ENCODE data around the gene COQ10A. TPM values are rescaled to one million over a fixed set of nuclear protein-coding genes. Genes with fewer than 3 reads are reported as not detected.

COQ10A gene
- total and polyA plus RNA-seq, 4 donors = 5.8 to 18.1 (median 12.4) TPM

DNA sequence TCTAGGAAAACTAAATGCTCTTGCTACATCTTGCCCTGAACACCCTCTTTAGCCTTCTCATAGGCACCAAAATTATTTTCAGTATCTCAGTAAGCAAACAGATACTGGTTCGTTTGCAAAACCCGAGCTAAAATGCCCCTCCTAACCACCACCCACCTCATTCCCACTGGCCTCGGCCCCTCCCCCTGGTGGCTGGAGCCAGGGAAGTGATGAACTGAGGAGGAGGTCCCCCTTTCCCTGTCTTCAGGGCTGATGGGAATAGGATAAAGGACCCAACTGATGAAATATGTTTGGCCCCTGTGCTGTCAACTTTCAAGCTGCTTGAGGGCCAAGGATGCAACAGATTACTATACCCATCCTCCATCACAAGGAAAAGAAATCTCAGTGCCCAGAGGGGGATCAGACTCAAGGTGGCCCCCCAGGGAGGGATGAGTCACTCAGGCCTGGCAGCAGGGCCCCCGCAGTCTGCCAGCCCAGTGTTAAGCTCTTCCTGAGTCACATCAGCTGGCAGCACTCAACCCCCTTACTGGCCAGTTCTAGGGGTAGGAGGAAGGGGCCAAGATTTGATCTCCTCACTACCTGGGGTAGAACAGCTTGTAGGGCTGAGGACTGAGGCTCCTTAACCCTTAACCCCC is 10.3 kb upstream of the COQ10A start:
- Histone ChIP-seq H3K9me3 (ENCODE audit: control insufficient read depth in 4 of 4, insufficient read depth in 3 of 4, low read length in 3 of 4) (no peaks in the 10 kb centered on the region), H3K4me1 (ENCODE audit: control insufficient read depth in 5 of 5, insufficient read depth in 5 of 5, low read length in 5 of 5) (peaks cover 0 to 21% (median 8%) of the 10 kb centered on the region in 5 donors), H3K27me3 (ENCODE audit: control insufficient read depth in 3 of 3, insufficient read depth in 3 of 3, low read length in 2 of 3) (no peaks in the 10 kb centered on the region), H3K27ac (ENCODE audit: low read depth in 1 of 2, low read length in 1 of 2) (no peak overlapping the region), H3K9ac (ENCODE audit: insufficient read depth in 1 of 2, low read length in 2 of 2) (peak overlapping the region; percentile 11 to 77), H3K4me3 (no peak overlapping the region), H3K36me3 (ENCODE audit: control insufficient read depth in 4 of 4, insufficient read depth in 4 of 4, low read length in 4 of 4) (peaks cover 20 to 52% (median 41%) of the 10 kb centered on the region in 4 donors)
- TF ChIP-seq, protein P1, sequence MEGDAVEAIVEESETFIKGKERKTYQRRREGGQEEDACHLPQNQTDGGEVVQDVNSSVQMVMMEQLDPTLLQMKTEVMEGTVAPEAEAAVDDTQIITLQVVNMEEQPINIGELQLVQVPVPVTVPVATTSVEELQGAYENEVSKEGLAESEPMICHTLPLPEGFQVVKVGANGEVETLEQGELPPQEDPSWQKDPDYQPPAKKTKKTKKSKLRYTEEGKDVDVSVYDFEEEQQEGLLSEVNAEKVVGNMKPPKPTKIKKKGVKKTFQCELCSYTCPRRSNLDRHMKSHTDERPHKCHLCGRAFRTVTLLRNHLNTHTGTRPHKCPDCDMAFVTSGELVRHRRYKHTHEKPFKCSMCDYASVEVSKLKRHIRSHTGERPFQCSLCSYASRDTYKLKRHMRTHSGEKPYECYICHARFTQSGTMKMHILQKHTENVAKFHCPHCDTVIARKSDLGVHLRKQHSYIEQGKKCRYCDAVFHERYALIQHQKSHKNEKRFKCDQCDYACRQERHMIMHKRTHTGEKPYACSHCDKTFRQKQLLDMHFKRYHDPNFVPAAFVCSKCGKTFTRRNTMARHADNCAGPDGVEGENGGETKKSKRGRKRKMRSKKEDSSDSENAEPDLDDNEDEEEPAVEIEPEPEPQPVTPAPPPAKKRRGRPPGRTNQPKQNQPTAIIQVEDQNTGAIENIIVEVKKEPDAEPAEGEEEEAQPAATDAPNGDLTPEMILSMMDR (IDR thresholded peaks at IDR 0.05; ENCODE audit: control extremely low read depth, extremely low read depth) = no peak
- 55 to 66% methylated on average over 4 of the region's 4 CpGs for WGBS, 2 donors
- no peak for ATAC-seq (ENCODE audit: insufficient read depth, low FRiP score)
- DNase-seq = no peak

DNA sequence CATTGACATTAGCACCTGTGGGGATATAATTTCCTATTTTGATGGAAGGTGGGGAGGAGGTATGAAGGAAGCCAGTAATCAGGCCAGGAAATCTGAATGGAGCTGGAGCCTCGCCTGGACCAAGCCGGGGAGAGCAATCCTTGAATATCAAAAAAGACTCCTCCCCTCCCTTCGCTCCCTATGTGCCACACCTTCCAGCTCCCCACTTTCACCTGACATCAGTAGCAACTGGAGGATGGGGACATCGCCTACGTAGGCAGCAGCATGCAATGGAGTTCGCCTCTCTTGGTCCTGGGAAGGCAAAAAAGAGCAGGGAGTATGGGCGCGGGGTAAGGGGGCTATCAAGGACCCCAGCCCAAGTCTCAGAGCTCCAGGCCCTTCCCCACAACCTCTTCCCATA is 9.7 kb upstream of the COQ10A start:
- peak overlapping the region; percentile 98 for H3K4me3 ChIP-seq
- peak overlapping the region; percentile 48 to 77 for H3K9ac ChIP-seq (ENCODE audit: insufficient read depth in 1 of 2, low read length in 2 of 2)
- no peaks in the 10 kb centered on the region for H3K27me3 ChIP-seq (ENCODE audit: control insufficient read depth in 3 of 3, insufficient read depth in 3 of 3, low read length in 2 of 3)
- TF ChIP-seq, protein P1 (IDR thresholded peaks at IDR 0.05; ENCODE audit: control extremely low read depth, extremely low read depth) = no peak
- H3K4me1 ChIP-seq (ENCODE audit: control insufficient read depth in 5 of 5, insufficient read depth in 5 of 5, low read length in 5 of 5) = peaks cover 0 to 21% (median 8%) of the 10 kb centered on the region in 5 donors
- H3K27ac ChIP-seq (ENCODE audit: low read depth in 1 of 2, low read length in 1 of 2) = no peak overlapping the region
- ATAC-seq (ENCODE audit: insufficient read depth, low FRiP score) (no peak), DNase-seq (no peak)
- WGBS, 2 donors = 73 to 79% methylated on average over 8 of the region's 8 CpGs
- no peaks in the 10 kb centered on the region for H3K9me3 ChIP-seq (ENCODE audit: control insufficient read depth in 4 of 4, insufficient read depth in 3 of 4, low read length in 3 of 4)
- H3K36me3 ChIP-seq (ENCODE audit: control insufficient read depth in 4 of 4, insufficient read depth in 4 of 4, low read length in 4 of 4) = peaks cover 20 to 47% (median 37%) of the 10 kb centered on the region in 4 donors

DNA sequence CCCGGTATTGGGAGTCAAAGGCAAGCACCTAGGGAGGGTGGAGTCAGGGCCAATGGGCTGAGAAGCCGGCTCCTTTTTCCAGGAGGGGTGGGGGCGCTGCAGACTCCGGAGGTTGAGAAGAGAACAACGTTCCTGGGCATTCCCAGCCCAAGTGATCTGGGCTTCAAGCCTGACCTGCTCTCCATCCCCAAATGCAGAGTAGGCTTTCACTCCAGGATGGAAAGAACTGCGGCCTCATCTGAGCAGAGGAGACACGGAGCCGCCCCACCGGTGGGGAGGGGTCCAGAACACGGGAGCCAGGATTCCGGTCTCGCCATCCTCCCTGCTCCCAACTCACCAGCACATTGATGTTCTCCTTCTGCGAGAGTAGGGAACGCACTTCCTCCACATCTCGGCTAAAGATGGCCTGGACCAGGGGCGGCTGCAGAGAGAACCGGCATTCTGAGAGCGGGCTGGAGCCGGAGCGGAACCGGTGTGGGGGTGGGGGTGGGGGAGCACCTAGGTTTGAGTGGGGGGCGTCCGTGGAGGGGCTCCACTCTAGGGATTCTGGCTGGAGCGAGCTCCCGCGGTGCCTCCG is 9.2 kb upstream of the COQ10A start:
- ATAC-seq (ENCODE audit: insufficient read depth, low FRiP score) = peak; percentile 4
- peak overlapping the region; percentile 48 to 77 for H3K9ac ChIP-seq (ENCODE audit: insufficient read depth in 1 of 2, low read length in 2 of 2)

More for the DNA sequence above, 9.2 kb upstream of the COQ10A start:
- 1% methylated on average over 24 to 27 of the region's 27 CpGs for WGBS, 2 donors
- TF ChIP-seq, protein P1 (IDR thresholded peaks at IDR 0.05; ENCODE audit: control extremely low read depth, extremely low read depth) = no peak
- Histone ChIP-seq H3K4me1 (ENCODE audit: control insufficient read depth in 5 of 5, insufficient read depth in 5 of 5, low read length in 5 of 5) (peaks cover 0 to 21% (median 8%) of the 10 kb centered on the region in 5 donors), H3K36me3 (ENCODE audit: control insufficient read depth in 4 of 4, insufficient read depth in 4 of 4, low read length in 4 of 4) (peaks cover 17 to 43% (median 32%) of the 10 kb centered on the region in 4 donors), H3K4me3 (peak overlapping the region; percentile 98), H3K27me3 (ENCODE audit: control insufficient read depth in 3 of 3, insufficient read depth in 3 of 3, low read length in 2 of 3) (no peaks in the 10 kb centered on the region), H3K9me3 (ENCODE audit: control insufficient read depth in 4 of 4, insufficient read depth in 3 of 4, low read length in 3 of 4) (no peaks in the 10 kb centered on the region), H3K27ac (ENCODE audit: low read depth in 1 of 2, low read length in 1 of 2) (peak overlapping the region; percentile 95 to 97)
- DNase-seq = peak in 1 of 3 donors; percentile 29
